Osteocyte (in vitro differentiated cells): ENCODE data around the gene AS3MT. TPM values are rescaled to one million over a fixed set of nuclear protein-coding genes. Genes with fewer than 3 reads are reported as not detected.

Experiments
- DNase-seq: peaks from one replicate; pipeline ENCODE4 v3.0.0; 2021; ENCODE audit warnings: mixed read lengths; ENCODE audit not compliant: unreplicated experiment; ENCODE audit errors: extremely low spot score
- H3K27ac Mint-ChIP-seq: one replicate; pipeline ENCODE4 v1.8.0; 2021; ENCODE audit warnings: mild to moderate bottlenecking, mixed read lengths; ENCODE audit not compliant: unreplicated experiment
- H3K27me3 Mint-ChIP-seq: one replicate; pipeline ENCODE4 v1.8.0; 2021; ENCODE audit warnings: mixed read lengths; ENCODE audit not compliant: unreplicated experiment
- H3K36me3 Mint-ChIP-seq: one replicate; pipeline ENCODE4 v1.8.0; 2021; ENCODE audit warnings: mixed read lengths; ENCODE audit not compliant: unreplicated experiment
- H3K4me1 Mint-ChIP-seq: one replicate; pipeline ENCODE4 v1.8.0; 2021; ENCODE audit warnings: mixed read lengths; ENCODE audit not compliant: unreplicated experiment
- H3K4me3 Mint-ChIP-seq: one replicate; pipeline ENCODE4 v1.8.0; 2021; ENCODE audit warnings: mild to moderate bottlenecking, moderate library complexity, mixed read lengths; ENCODE audit not compliant: unreplicated experiment
- H3K9me3 Mint-ChIP-seq: one replicate; pipeline ENCODE4 v1.8.0; 2021; ENCODE audit warnings: mixed read lengths; ENCODE audit not compliant: unreplicated experiment
- total RNA-seq: library from RNA; stranded (reverse); gene quantifications from 2 replicates; pipeline ENCODE4 v1.2.1, GENCODE V29; 2021
- TF ChIP-seq, protein P1 (sequence below): fragments of 200-600 bp; sonication (generic); IDR thresholded peaks from 2 replicates; pipeline ENCODE4 v1.5.0; 2021; ENCODE audit warnings: antibody characterized with exemption, mild to moderate bottlenecking, moderate library complexity

AS3MT gene
- total RNA-seq, 1 donor from 2014 or later, result 2.8 TPM

DNA sequence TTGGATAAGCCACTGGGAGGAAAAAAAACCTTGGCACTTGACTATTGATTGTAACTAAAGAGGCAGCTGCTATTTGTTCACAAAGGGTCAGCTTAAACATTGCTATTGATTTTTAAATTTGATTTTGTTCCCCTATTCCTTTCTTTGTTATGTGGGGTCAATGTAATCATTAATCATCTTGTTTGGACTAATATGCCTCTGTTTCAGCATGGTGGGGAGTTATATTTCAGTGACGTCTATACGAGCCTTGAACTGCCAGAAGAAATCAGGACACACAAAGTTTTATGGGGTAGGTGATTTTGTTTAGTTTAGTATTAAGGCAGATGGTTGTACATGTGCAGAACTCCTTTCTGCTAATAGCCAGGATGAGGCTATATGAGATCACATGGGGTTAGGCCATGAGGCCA is 7.5 kb downstream of the AS3MT start:
- Mint-ChIP-seq H3K9me3 (no peaks in the 10 kb centered on the region), H3K36me3 (peaks cover 8% of the 10 kb centered on the region), H3K27ac (no peak overlapping the region), H3K27me3 (no peaks in the 10 kb centered on the region), H3K4me3 (no peak overlapping the region), H3K4me1 (no peaks in the 10 kb centered on the region)
- DNase-seq, result peak; percentile 6
- TF ChIP-seq, protein P1, sequence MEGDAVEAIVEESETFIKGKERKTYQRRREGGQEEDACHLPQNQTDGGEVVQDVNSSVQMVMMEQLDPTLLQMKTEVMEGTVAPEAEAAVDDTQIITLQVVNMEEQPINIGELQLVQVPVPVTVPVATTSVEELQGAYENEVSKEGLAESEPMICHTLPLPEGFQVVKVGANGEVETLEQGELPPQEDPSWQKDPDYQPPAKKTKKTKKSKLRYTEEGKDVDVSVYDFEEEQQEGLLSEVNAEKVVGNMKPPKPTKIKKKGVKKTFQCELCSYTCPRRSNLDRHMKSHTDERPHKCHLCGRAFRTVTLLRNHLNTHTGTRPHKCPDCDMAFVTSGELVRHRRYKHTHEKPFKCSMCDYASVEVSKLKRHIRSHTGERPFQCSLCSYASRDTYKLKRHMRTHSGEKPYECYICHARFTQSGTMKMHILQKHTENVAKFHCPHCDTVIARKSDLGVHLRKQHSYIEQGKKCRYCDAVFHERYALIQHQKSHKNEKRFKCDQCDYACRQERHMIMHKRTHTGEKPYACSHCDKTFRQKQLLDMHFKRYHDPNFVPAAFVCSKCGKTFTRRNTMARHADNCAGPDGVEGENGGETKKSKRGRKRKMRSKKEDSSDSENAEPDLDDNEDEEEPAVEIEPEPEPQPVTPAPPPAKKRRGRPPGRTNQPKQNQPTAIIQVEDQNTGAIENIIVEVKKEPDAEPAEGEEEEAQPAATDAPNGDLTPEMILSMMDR, result no peak

DNA sequence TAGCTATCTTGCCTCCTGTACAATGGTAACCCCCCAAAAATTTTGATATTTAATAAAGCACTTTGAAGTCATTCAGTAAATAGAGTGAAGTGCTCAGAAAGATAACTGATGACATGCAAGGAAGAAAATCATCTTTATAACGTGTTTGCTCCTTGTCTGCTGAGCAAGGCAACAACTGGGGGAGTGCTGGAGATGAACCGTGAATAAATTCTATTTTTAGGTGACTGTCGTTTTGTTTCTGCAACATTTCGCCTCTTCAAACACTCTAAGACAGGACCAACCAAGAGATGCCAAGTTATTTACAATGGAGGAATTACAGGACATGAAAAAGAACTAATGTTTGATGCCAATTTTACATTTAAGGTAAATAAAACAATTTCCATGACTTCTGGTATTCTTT is 9.4 kb downstream of the AS3MT start:
- Mint-ChIP-seq H3K36me3 (peaks cover 8% of the 10 kb centered on the region), H3K4me1 (no peaks in the 10 kb centered on the region), H3K4me3 (no peak overlapping the region), H3K27me3 (no peaks in the 10 kb centered on the region), H3K9me3 (no peaks in the 10 kb centered on the region), H3K27ac (no peak overlapping the region)
- no peak for DNase-seq
- TF ChIP-seq, protein P1, result no peak

DNA sequence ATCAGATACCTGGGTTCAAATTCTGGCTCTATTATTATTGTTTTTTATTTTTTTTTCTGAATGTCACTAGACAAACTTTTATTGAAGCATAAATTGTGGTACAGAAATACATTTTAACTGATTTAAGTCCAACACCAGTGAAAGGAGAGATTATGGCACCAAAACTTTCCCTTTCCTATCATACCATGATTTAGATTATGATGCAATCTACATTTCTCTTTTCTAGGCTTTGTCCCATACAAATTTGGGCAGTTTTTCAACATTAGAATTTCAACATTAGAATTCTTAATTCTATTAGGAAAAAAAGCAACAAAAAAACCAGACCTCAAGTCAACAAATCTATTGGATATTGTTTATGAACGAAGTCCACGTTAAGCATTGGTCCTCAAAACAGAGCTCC is 11.0 kb downstream of the AS3MT start:
- Mint-ChIP-seq H3K4me3 (no peak overlapping the region), H3K27me3 (no peaks in the 10 kb centered on the region), H3K4me1 (no peaks in the 10 kb centered on the region), H3K36me3 (peaks cover 8% of the 10 kb centered on the region), H3K9me3 (no peaks in the 10 kb centered on the region), H3K27ac (no peak overlapping the region)
- TF ChIP-seq, protein P1, result no peak
- no peak for DNase-seq

DNA sequence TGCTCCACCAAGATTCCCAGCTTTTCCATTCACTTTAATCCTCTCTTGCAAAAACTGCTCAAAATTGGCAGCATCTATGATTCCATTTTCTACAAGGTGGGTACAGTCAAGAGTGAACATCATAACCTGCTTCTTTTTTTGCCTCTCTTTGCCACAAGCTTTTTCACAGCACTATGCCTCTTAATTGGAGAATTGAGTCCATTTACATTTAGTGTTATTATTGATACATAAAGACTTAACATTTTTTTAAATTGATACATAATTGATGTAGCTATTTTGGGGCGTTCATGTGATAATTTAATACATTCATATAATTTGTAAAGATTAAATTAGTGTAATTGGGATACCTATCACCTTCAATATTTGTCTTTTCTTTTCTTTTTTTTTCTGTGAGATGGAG is 18.8 kb downstream of the AS3MT start:
- no peaks in the 10 kb centered on the region for H3K27me3 Mint-ChIP-seq
- H3K9me3 Mint-ChIP-seq, result peaks cover 7% of the 10 kb centered on the region
- H3K27ac Mint-ChIP-seq, result no peak overlapping the region
- TF ChIP-seq, protein P1, result no peak
- no peaks in the 10 kb centered on the region for H3K4me1 Mint-ChIP-seq
- DNase-seq, result no peak
- H3K4me3 Mint-ChIP-seq, result no peak overlapping the region
- H3K36me3 Mint-ChIP-seq, result peaks cover 10% of the 10 kb centered on the region

DNA sequence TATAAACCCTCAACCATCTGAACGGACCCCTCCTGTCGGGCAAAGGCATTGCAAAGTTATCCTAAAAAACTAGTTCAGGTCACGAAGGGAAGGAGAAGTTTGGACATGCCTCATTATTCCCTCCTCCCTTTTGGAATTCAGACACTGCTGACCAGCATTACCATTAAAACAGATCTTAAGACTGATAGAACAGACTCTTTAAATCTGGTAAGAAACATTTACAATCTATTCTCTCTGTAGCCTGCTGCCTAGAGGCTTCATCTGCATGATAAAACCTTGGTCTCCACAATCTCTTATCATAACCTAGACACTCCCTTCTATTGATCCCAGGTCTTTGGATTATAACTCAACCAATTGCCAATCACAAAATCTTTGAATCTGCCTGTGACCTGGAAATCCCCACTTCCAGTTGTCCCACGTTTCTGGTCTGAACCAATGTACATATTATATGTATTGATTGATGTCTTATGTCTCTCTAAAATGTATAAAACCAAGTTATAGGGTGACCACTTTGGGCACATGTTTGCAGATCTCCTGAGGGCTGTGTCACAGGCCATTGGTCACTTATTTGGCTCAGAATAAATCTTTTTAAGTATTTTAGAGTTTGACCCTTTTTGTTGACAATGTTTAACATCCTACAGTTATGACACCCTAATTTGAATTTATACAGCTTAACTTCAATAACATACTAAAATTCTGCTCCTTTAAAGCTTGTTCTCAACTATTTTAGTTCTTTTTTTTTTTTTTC is 25.4 kb downstream of the AS3MT start:
- H3K4me3 Mint-ChIP-seq, result no peak overlapping the region
- no peaks in the 10 kb centered on the region for H3K27me3 Mint-ChIP-seq
- DNase-seq, result no peak
- TF ChIP-seq, protein P1, result no peak
- no peaks in the 10 kb centered on the region for H3K9me3 Mint-ChIP-seq
- peaks cover 2% of the 10 kb centered on the region for H3K36me3 Mint-ChIP-seq
- H3K4me1 Mint-ChIP-seq, result no peaks in the 10 kb centered on the region
- no peak overlapping the region for H3K27ac Mint-ChIP-seq
